Measurements from ENCODE around the gene SGCG. TPM values are rescaled to one million over a fixed set of nuclear protein-coding genes. Genes with fewer than 3 reads are reported as not detected.
"Not testable (repeated sequence)": the region's sequence is repeated elsewhere in the genome, so short reads cannot be mapped to it uniquely, and the experiment has no call there.

Gene SGCG
- 10 to 100 TPM in 1 of 3 donors, under 1 TPM in 1, not detected in 1; 0.29 to 18.1 TPM for total RNA-seq

GRCh38 chr13:23180711-23181110, at the start of gene SGCG:
SGCG (plus strand) TSS chr13:23180979; CDS start chr13:23203695, 22,716 bp downstream.
- DNase-seq (ENCODE audit: low spot score in 2 of 2), result no peak
- intact Hi-C loops (cut with DNase I; ENCODE audit: low total_unique reads), result no loop called here
- TF ChIP-seq POLR2A (IDR thresholded peaks at IDR 0.05) (no peak), POLR2AphosphoS5 (IDR thresholded peaks at IDR 0.05) (no peak)
- TF ChIP-seq, protein P1, sequence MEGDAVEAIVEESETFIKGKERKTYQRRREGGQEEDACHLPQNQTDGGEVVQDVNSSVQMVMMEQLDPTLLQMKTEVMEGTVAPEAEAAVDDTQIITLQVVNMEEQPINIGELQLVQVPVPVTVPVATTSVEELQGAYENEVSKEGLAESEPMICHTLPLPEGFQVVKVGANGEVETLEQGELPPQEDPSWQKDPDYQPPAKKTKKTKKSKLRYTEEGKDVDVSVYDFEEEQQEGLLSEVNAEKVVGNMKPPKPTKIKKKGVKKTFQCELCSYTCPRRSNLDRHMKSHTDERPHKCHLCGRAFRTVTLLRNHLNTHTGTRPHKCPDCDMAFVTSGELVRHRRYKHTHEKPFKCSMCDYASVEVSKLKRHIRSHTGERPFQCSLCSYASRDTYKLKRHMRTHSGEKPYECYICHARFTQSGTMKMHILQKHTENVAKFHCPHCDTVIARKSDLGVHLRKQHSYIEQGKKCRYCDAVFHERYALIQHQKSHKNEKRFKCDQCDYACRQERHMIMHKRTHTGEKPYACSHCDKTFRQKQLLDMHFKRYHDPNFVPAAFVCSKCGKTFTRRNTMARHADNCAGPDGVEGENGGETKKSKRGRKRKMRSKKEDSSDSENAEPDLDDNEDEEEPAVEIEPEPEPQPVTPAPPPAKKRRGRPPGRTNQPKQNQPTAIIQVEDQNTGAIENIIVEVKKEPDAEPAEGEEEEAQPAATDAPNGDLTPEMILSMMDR (IDR thresholded peaks at IDR 0.05), result no peak
- no peaks in the 10 kb centered on the region for H3K4me1 ChIP-seq
- H3K27ac ChIP-seq, result no peak within 1 kb of the TSS
- no peaks in the 10 kb centered on the region for H3K36me3 ChIP-seq
- no peaks in the 10 kb centered on the region for H3K27me3 ChIP-seq
- no peak within 1 kb of the TSS for H3K4me3 ChIP-seq
- no peaks in the 10 kb centered on the region for H3K9me3 ChIP-seq

- intact Hi-C loops (cut with DNase I; ENCODE audit: low total_unique reads), result no loop called here
- no peaks in the 10 kb centered on the region for H3K9me3 ChIP-seq
- H3K27ac ChIP-seq, result no peak overlapping the region
- H3K4me3 ChIP-seq, result no peak overlapping the region
- TF ChIP-seq POLR2AphosphoS5 (IDR thresholded peaks at IDR 0.05) (no peak), POLR2A (IDR thresholded peaks at IDR 0.05) (no peak)
- TF ChIP-seq, protein P1 (IDR thresholded peaks at IDR 0.05), result no peak
- H3K36me3 ChIP-seq, result no peaks in the 10 kb centered on the region
- no peaks in the 10 kb centered on the region for H3K27me3 ChIP-seq
- H3K4me1 ChIP-seq, result no peaks in the 10 kb centered on the region
- DNase-seq (ENCODE audit: low spot score in 2 of 2), result no peak
Measured at GRCh38 chr13:23134542-23134941, 46.2 kb upstream of the SGCG start.

GRCh38 chr13:23140492-23140891, 40.3 kb upstream of the SGCG start:
- no peak for DNase-seq (ENCODE audit: low spot score in 2 of 2)
- Histone ChIP-seq H3K4me3 (no peak overlapping the region), H3K4me1 (no peaks in the 10 kb centered on the region), H3K27ac (no peak overlapping the region), H3K9me3 (peaks cover 0 to 5% of the 10 kb centered on the region in 2 donors), H3K36me3 (no peaks in the 10 kb centered on the region), H3K27me3 (no peaks in the 10 kb centered on the region)
- TF ChIP-seq POLR2A (IDR thresholded peaks at IDR 0.05), result no peak
- TF ChIP-seq POLR2AphosphoS5 (IDR thresholded peaks at IDR 0.05), result no peak
- TF ChIP-seq, protein P1 (IDR thresholded peaks at IDR 0.05), result no peak
- intact Hi-C loops (cut with DNase I; ENCODE audit: low total_unique reads), result no loop called here

DNA sequence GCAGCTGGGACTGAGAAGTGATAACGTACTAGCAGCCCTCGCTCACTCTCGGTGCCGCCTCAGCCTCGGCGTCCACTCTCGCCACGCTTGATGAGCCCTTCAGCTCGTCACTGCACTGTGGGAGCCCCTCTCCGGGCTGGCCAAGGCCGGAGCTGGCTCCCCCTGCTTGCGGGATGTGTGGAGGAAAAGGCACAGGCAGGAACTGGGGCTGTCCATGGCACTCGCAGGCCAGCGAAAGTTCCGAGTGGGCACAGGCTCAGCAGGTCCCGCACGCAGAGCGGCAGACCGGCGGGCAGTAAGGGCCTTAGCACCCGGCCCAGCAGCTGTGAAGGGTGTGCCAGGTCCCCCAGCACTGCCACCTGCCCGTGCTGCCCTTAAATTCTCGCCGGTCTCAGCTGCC, 38.8 kb upstream of the SGCG start:
- Histone ChIP-seq H3K27me3 (no peaks in the 10 kb centered on the region), H3K27ac (no peak overlapping the region), H3K4me1 (no peaks in the 10 kb centered on the region), H3K9me3 (peaks cover 0 to 5% of the 10 kb centered on the region in 2 donors), H3K36me3 (no peaks in the 10 kb centered on the region), H3K4me3 (no peak overlapping the region)
- no peak for TF ChIP-seq POLR2AphosphoS5 (IDR thresholded peaks at IDR 0.05)
- no peak for DNase-seq (ENCODE audit: low spot score in 2 of 2)
- intact Hi-C loops (cut with DNase I; ENCODE audit: low total_unique reads), result no loop called here

GRCh38 chr13:23142607-23143006, 38.2 kb upstream of the SGCG start:
- H3K4me3 ChIP-seq; DNase-seq (ENCODE audit: low spot score in 2 of 2); H3K4me1 ChIP-seq; H3K9me3 ChIP-seq; H3K27ac ChIP-seq; intact Hi-C loops (cut with DNase I; ENCODE audit: low total_unique reads); H3K27me3 ChIP-seq; H3K36me3 ChIP-seq: not testable (repeated sequence)

DNA sequence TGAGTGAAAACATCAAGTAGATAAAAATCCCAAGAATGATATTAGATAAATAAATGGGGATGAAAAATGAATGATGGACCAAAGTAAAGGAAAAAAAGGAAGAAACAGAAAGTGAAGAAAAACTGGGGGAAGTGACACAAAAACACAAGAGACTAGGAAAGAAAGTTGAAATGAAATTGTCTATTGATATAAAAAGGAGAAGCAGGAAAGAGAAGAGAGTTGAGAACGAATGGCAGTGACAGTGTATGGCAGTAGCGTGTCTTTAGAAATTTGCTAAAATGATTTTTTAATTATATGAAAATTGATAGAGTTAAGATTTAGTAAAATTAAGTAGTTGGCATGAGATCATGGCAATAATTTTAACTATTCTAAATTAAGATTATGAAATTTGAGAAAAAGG, 36.3 kb upstream of the SGCG start:
- Histone ChIP-seq H3K9me3 (peaks cover 0 to 5% of the 10 kb centered on the region in 2 donors), H3K4me1 (no peaks in the 10 kb centered on the region), H3K27me3 (no peaks in the 10 kb centered on the region), H3K4me3 (no peak overlapping the region), H3K36me3 (no peaks in the 10 kb centered on the region), H3K27ac (no peak overlapping the region)
- TF ChIP-seq POLR2AphosphoS5 (IDR thresholded peaks at IDR 0.05) (no peak), POLR2A (IDR thresholded peaks at IDR 0.05) (no peak)
- TF ChIP-seq, protein P1 (IDR thresholded peaks at IDR 0.05), result no peak
- no peak for DNase-seq (ENCODE audit: low spot score in 2 of 2)
- intact Hi-C loops (cut with DNase I; ENCODE audit: low total_unique reads), result no loop called here

All from breast epithelium (tissue), 4 donors.